GM19193 (cell line): ENCODE measurements around the gene CCDC149.

Experiments used
- POLR2A ChIP-seq: IDR thresholded peaks from 4 replicates; pipeline ENCODE4 v1.6.1; 2011; ENCODE audit not compliant: insufficient read depth, insufficient read length; ENCODE audit errors: extremely low read depth

The CCDC149 gene

DNA sequence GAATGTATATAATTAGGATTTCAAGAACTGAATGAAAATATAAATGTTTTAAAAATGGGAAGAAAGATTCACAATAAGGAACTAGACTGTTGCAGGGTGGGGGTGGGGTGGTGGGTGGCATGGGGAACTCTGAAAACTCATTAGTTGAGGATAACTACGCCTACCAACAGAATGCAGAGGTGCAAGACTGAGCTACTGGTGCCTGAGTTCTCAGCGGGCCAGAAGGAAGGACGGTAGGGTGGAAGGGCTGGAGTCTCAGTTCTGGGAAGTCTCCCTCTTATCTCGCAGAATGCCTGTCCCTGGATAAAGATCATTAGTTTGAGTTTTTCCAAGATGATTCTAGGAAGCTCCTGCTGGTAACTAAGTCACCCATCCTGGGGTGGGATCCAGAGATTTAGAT lies 118.8 kb downstream of the CCDC149 start:
- no peak for TF ChIP-seq POLR2A

GRCh38 chr4:24793219-24794005 lies 119.4 kb downstream of the CCDC149 start:
- no peak for TF ChIP-seq POLR2A

DNA sequence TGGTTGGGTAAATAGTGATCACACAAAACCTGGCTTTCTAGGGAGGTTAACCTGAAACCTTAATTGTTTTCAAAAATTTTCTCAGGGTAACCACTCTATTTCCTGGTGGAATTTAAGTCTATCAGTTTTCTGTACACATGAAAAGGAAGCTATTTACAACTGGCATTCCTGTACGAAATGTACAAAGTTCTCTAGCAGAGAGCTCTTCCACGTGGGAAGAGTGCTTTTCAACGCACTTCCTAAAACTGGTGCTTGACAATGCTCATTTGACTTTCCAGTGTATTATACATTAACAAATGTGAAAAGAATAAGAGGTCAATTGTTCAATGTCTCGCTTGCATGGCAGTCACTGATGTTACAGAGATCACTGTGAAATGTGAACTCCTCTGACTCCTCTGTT lies 120.3 kb downstream of the CCDC149 start:
- TF ChIP-seq POLR2A: no peak

- TF ChIP-seq POLR2A: no peak
Measured at GRCh38 chr4:24791043-24791442, 121.8 kb downstream of the CCDC149 start.

DNA sequence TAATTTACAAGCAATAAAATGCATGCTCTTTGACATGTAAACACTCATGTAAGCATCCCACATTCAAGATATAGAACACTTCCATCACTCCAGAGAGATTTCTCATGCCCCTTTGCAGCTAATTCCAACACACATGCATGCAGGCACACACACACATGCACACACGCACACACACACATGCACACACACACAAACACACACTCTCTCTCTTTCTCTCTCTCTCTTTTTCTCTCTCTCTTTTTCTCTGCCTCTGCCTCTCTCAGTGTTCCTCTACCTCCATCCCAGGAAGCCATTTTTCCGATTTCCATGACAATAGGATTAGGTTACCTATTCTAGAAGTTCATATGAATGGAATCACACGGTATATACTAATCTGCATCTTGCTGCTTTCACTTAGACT lies 129.3 kb downstream of the CCDC149 start:
- no peak for TF ChIP-seq POLR2A

- TF ChIP-seq POLR2A: no peak
Measured at GRCh38 chr4:24781999-24782745, 130.7 kb downstream of the CCDC149 start.

GRCh38 chr4:24780936-24781495 lies 131.8 kb downstream of the CCDC149 start:
- no peak for TF ChIP-seq POLR2A

DNA sequence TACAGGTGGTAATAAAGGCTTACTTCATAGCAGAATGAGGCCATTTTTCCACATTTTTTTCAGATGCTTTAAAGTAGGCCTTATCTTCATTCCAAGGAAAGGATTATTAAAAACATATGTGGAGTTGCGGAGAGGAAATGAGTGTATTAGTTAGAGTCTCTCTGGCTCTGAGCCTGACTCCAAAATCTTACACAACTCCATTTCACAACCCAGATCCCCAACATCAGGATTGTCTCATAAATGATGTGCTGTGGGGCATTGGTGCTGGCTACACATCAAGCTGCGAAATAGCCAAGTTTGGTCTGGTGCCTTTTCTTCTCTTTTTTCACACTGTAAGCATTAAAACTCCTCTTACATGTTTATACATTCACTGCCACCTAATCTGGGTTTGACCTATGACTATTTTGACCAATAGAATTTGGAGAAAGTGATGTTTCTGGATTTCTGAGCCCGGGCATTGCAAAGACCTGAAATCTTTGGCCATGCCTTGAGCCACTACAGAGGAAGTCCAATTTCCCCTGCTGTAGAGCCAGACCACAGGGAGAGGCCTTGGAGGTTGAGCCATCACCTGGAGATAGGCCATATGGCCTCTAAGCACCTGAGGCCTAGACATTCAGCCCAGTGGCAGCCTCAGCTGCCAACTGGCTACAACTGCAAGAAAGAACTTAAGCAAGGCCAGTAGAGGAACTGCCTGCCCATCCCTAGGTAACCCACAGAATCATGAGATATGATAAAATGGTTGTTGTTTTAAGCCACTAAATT lies 134.2 kb downstream of the CCDC149 start:
- TF ChIP-seq POLR2A: no peak

DNA sequence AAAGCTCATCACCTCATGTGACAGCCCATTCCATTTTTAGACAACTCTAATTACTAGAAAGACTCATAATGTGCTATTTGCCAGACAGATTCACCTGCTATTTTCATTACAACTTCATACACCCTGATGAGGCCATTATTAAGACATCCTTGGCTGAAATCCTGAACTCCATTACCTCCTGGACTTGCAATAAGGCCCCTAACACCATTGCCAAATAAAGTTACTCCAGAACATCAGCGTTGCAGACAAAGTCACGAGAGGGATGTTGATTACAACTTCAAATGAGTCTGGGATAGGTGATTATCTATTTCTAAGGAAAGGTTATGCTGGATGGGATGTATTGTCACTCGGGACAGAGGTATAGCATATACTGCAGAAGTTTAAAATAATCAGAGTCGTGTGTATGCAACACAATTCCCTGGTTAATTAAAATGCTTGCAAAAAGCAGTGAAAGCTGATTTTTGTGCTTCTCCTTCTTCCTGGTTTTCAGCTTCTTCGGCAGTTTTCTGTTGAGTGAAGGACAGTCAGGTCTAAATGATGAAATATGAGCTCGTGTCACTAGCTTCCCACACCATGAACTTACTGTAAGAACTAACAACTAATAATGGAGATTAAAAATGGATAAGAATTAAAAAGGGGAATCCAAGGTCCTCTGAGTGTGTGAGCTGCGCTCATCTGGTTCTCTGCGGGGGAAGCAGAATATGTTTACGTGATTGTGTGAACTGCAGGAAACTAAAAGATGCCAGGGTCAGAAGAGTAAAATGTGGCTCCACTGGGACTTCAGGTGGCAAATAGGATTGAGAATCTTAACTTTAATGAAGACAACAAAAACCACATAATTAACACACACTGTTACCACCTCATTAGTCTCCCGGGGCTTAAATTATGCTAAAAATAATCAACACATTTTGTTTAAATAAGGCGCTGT lies 135.0 kb downstream of the CCDC149 start:
- TF ChIP-seq POLR2A: no peak

GRCh38 chr4:24775750-24776149 lies 137.1 kb downstream of the CCDC149 start:
- TF ChIP-seq POLR2A: no peak

DNA sequence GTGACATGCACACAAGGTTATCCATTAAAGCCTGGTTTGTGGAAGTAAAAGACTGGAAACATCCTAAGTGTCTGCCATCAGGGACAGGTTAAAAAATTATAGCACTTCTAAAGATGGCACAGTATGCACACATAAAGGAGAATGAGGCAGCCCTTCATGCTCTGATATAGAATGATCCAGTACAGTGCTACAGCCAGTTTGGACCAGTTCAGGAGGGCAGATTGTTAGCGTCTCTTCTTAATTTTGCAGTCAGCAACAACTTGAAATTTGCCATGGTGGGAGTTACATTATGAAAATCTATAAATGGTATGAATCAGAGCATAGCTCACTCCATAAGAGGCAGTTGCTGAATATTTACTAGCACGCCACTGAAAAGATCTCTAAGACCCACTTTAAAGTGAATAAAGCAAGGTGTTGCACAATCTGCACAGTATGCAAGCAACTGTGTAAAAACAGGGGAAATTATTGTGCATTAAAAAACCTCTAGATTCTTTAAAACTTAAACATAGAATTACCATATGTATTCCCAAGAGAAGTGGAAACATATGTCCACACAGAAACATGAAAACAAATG lies 137.7 kb downstream of the CCDC149 start:
- no peak for TF ChIP-seq POLR2A

GRCh38 chr4:24774452-24774851 lies 138.4 kb downstream of the CCDC149 start:
- no peak for TF ChIP-seq POLR2A

DNA sequence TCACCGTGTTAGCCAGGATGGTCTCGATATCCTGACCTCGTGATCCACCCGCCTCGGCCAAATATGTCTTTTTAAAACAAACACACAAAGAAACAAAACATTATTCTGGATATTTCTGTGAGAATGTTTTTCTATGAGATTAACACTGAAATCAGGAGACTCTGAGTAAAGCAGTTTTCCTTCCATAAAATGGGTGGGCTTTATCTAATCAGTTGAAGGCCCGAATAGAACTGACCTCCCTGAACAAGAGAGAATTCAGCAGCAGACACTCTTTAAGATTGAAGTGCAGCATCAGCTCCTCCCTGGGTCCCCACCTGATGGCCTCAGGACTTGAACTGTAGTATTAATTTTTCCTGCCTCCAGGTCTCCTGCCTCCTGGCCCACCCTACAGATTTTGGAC lies 139.9 kb downstream of the CCDC149 start:
- TF ChIP-seq POLR2A: no peak
